ENCODE measurements around the gene WRAP73. TPM values are rescaled to one million over a fixed set of nuclear protein-coding genes. Genes with fewer than 3 reads are reported as not detected.

WRAP73 gene
- total RNA-seq, 1 experiment from 2014 or later: 51.4 TPM

DNA sequence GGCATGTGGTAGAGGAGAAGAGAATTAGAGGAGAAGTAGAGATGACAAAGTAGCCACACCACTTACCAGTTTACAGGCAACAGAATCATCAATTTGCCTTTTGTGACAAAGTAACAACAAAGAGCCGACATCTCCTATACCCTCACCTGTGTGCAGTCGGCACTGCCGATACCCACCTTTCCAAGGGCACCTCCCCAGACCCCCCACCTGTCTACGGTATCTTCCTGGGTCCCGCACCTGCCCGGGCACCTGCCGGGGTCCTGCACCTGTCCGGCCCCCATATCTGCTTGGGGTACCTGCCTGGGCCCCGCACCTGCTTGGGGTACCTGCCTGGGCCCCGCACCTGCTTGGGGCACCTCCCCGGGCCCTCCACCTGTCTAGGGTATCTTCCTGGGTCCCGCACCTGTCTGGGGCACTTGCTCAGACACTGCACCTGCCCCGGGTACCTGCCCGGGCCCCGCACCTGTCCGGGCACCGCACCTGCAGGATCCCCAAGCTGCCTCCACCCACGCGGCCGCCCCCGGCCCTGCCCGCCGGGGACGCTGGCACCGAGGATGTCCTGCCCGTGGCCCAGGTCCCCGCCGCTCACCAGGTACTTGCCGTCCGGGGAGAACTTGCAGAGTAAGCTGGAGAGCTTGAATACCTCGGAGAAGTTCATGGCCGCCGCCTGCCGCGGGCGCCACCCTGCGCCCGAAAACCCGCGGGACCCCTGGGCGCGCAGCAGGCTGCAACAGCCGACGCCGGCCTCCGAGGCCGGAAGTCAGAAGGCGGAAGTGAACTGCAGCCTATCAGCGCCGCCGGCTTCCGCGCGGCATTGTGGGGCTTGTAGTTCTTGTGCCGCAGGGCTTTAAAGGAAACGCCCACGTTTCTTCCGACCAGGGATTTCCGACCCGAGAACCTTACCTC, at the start of gene WRAP73 (continued):
- TF ChIP-seq, protein P1, sequence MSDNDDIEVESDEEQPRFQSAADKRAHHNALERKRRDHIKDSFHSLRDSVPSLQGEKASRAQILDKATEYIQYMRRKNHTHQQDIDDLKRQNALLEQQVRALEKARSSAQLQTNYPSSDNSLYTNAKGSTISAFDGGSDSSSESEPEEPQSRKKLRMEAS (IDR thresholded peaks at IDR 0.05): peak; percentile 77
- peak; percentile 54; the same call in 1 of the 2 replicates for TF ChIP-seq ZFX (IDR thresholded peaks at IDR 0.05)

DNA sequence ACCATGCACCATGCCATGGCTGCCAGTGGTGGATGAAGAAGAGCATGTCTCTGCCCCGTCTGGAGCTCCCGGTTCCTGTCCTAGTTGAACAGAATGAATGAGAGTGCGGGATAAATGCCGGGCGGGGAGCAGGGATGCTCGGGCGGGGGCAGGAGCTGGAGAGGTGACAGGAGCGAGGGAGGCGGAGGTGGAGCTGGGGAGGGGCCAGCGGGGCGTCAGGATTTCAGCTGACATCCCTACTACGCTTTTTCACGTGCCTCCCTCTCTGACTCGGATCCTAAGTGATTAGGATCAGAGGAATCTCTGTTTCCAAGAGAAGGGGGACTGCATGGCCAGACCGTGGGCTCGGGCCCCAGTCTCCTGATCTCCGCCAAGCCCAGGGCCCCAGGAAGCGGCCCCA, 49.7 kb upstream of the WRAP73 start:
- no peak overlapping the region for H3K9ac ChIP-seq (ENCODE audit: low read length)
- H3K27me3 ChIP-seq (ENCODE audit: insufficient read depth, low read length): no peaks in the 10 kb centered on the region
- DNase-seq (ENCODE audit: low read depth, low spot score) (no peak), ATAC-seq (no peak)
- ChIA-PET POLR2A (no interaction called here), RAD21 (ENCODE audit: low non-redundant PET in 1 of 2, low total read pairs in 2 of 2, uncharacterized antibody in 2 of 2, unreplicated experiment in 2 of 2) (no interaction called here), CTCF (no interaction called here)
- no peaks in the 10 kb centered on the region for H3K79me2 ChIP-seq (ENCODE audit: insufficient read depth, low read length)
- no TSS peak for BruUV-seq (replicated peaks)
- no peaks in the 10 kb centered on the region for H3K9me2 ChIP-seq (ENCODE audit: insufficient read depth)
- intact Hi-C loops (cut with micrococcal nuclease): no loop called here
- H3K4me2 ChIP-seq (ENCODE audit: low read length): no peak overlapping the region
- no peaks in the 10 kb centered on the region for H4K20me1 ChIP-seq (ENCODE audit: insufficient read depth)
- no peak overlapping the region for H3K4me3 ChIP-seq (replicated peaks in 1 of 2; ENCODE audit: low read depth in 1 of 2, low read length in 2 of 2)
- H2AFZ ChIP-seq (ENCODE audit: low read depth, low read length, poor library complexity, severe bottlenecking): no peak overlapping the region
- H3K36me3 ChIP-seq (ENCODE audit: control insufficient read depth in 1 of 2, insufficient read depth in 2 of 2, low read length in 2 of 2): no peaks in the 10 kb centered on the region
- H3K4me1 ChIP-seq (ENCODE audit: control insufficient read depth in 1 of 2, insufficient read depth in 2 of 2, low read length in 2 of 2): no peaks in the 10 kb centered on the region
- no peaks in the 10 kb centered on the region for H3K9me3 ChIP-seq (ENCODE audit: control insufficient read depth in 1 of 2, insufficient read depth in 1 of 2, low read depth in 1 of 2, low read length in 2 of 2)
- no peak overlapping the region for H3K27ac ChIP-seq (ENCODE audit: low read depth, low read length)
- no peak for TF ChIP-seq TCF7L2 (IDR thresholded peaks at IDR 0.05; ENCODE audit: borderline replicate concordance, extremely low read depth, insufficient read depth, insufficient read length)
- TF ChIP-seq, protein P1 (IDR thresholded peaks at IDR 0.05): no peak
- TF ChIP-seq EGR1 (IDR thresholded peaks at IDR 0.05; ENCODE audit: low read depth): no peak
- no peak for TF ChIP-seq POLR2A (IDR thresholded peaks at IDR 0.05; ENCODE audit: borderline replicate concordance, extremely low read depth, insufficient read depth, insufficient read length)
- no peak for TF ChIP-seq ZFX (IDR thresholded peaks at IDR 0.05)
- no peak for TF ChIP-seq ZNF274 (IDR thresholded peaks at IDR 0.05; ENCODE audit: low read depth, low read length)
- TF ChIP-seq, protein P2, sequence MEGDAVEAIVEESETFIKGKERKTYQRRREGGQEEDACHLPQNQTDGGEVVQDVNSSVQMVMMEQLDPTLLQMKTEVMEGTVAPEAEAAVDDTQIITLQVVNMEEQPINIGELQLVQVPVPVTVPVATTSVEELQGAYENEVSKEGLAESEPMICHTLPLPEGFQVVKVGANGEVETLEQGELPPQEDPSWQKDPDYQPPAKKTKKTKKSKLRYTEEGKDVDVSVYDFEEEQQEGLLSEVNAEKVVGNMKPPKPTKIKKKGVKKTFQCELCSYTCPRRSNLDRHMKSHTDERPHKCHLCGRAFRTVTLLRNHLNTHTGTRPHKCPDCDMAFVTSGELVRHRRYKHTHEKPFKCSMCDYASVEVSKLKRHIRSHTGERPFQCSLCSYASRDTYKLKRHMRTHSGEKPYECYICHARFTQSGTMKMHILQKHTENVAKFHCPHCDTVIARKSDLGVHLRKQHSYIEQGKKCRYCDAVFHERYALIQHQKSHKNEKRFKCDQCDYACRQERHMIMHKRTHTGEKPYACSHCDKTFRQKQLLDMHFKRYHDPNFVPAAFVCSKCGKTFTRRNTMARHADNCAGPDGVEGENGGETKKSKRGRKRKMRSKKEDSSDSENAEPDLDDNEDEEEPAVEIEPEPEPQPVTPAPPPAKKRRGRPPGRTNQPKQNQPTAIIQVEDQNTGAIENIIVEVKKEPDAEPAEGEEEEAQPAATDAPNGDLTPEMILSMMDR (IDR thresholded peaks at IDR 0.05 in 2 of 3, conservative IDR thresholded peaks at IDR 0.05 in 1 of 3; ENCODE audit: borderline replicate concordance in 1 of 3, insufficient read depth in 1 of 3, low read depth in 2 of 3, low read length in 2 of 3): no peak
- no peak for TF ChIP-seq POLR2AphosphoS5 (IDR thresholded peaks at IDR 0.05; ENCODE audit: low read depth, low read length)
- TF ChIP-seq, protein P3, sequence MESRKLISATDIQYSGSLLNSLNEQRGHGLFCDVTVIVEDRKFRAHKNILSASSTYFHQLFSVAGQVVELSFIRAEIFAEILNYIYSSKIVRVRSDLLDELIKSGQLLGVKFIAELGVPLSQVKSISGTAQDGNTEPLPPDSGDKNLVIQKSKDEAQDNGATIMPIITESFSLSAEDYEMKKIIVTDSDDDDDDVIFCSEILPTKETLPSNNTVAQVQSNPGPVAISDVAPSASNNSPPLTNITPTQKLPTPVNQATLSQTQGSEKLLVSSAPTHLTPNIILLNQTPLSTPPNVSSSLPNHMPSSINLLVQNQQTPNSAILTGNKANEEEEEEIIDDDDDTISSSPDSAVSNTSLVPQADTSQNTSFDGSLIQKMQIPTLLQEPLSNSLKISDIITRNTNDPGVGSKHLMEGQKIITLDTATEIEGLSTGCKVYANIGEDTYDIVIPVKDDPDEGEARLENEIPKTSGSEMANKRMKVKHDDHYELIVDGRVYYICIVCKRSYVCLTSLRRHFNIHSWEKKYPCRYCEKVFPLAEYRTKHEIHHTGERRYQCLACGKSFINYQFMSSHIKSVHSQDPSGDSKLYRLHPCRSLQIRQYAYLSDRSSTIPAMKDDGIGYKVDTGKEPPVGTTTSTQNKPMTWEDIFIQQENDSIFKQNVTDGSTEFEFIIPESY (IDR thresholded peaks at IDR 0.05; ENCODE audit: extremely low read depth, insufficient replicate concordance, low read length): no peak
- no peak for TF ChIP-seq EZH2 (IDR thresholded peaks at IDR 0.05)
- no peak for TF ChIP-seq RAD21 (IDR thresholded peaks at IDR 0.05; ENCODE audit: low read depth)
- no peak for TF ChIP-seq CEBPB (IDR thresholded peaks at IDR 0.05; ENCODE audit: low read depth)
- TF ChIP-seq, protein P4, sequence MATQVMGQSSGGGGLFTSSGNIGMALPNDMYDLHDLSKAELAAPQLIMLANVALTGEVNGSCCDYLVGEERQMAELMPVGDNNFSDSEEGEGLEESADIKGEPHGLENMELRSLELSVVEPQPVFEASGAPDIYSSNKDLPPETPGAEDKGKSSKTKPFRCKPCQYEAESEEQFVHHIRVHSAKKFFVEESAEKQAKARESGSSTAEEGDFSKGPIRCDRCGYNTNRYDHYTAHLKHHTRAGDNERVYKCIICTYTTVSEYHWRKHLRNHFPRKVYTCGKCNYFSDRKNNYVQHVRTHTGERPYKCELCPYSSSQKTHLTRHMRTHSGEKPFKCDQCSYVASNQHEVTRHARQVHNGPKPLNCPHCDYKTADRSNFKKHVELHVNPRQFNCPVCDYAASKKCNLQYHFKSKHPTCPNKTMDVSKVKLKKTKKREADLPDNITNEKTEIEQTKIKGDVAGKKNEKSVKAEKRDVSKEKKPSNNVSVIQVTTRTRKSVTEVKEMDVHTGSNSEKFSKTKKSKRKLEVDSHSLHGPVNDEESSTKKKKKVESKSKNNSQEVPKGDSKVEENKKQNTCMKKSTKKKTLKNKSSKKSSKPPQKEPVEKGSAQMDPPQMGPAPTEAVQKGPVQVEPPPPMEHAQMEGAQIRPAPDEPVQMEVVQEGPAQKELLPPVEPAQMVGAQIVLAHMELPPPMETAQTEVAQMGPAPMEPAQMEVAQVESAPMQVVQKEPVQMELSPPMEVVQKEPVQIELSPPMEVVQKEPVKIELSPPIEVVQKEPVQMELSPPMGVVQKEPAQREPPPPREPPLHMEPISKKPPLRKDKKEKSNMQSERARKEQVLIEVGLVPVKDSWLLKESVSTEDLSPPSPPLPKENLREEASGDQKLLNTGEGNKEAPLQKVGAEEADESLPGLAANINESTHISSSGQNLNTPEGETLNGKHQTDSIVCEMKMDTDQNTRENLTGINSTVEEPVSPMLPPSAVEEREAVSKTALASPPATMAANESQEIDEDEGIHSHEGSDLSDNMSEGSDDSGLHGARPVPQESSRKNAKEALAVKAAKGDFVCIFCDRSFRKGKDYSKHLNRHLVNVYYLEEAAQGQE (IDR thresholded peaks at IDR 0.05; ENCODE audit: low read depth): no peak
- no peak for TF ChIP-seq CBX3 (IDR thresholded peaks at IDR 0.05; ENCODE audit: low read depth)
- TF ChIP-seq ELF1 (IDR thresholded peaks at IDR 0.05; ENCODE audit: borderline replicate concordance, low read depth): no peak
- no peak for TF ChIP-seq SRF (IDR thresholded peaks at IDR 0.05; ENCODE audit: low read depth)
- no peak for TF ChIP-seq SP1 (IDR thresholded peaks at IDR 0.05; ENCODE audit: low read depth)
